Stimulated activated CD8-positive, alpha-beta memory T cell treated with anti-CD3 and anti-CD28 coated beads, Interleukin-15, amount 100 ng/mL, for 24 hours (primary cell): Measurements from ENCODE around the gene MGAM2.

Experiments used
- DNase-seq: peaks from one replicate; pipeline ENCODE4 v3.0.0-alpha.2; 2020; ENCODE audit warnings: low read depth

MGAM2 gene

GRCh38 chr7:142177869-142178268, 66.4 kb downstream of the MGAM2 start:
- no peak for DNase-seq

GRCh38 chr7:142180426-142180825, 68.9 kb downstream of the MGAM2 start:
- DNase-seq: no peak

GRCh38 chr7:142181211-142181610, 69.7 kb downstream of the MGAM2 start:
- DNase-seq: no peak

- no peak for DNase-seq
These were observed 70.4 kb downstream of the MGAM2 start for GRCh38 chr7:142181966-142182365.

GRCh38 chr7:142185069-142185468, 73.6 kb downstream of the MGAM2 start:
- DNase-seq: no peak

GRCh38 chr7:142185801-142186200, 74.3 kb downstream of the MGAM2 start:
- no peak for DNase-seq

GRCh38 chr7:142188154-142188553, 76.6 kb downstream of the MGAM2 start:
- no peak for DNase-seq

GRCh38 chr7:142188846-142189245, 77.3 kb downstream of the MGAM2 start:
- DNase-seq: no peak

- no peak for DNase-seq
These were observed 82.7 kb downstream of the MGAM2 start for GRCh38 chr7:142194201-142194600.

- DNase-seq: no peak
These were observed 84.7 kb downstream of the MGAM2 start for GRCh38 chr7:142196066-142196840.

- DNase-seq: no peak
These were observed 88.7 kb downstream of the MGAM2 start for GRCh38 chr7:142200206-142200605.

GRCh38 chr7:142228537-142229104, 117.1 kb downstream of the MGAM2 start:
- no peak for DNase-seq

GRCh38 chr7:142231716-142232115, 120.2 kb downstream of the MGAM2 start:
- DNase-seq: no peak

GRCh38 chr7:142240546-142240945, 129.0 kb downstream of the MGAM2 start:
- no peak for DNase-seq

- DNase-seq: no peak
These were observed 132.3 kb downstream of the MGAM2 start for GRCh38 chr7:142243823-142244222.

GRCh38 chr7:142248166-142249160, 136.9 kb downstream of the MGAM2 start:
- no peak for DNase-seq

- DNase-seq: no peak
These were observed 138.4 kb downstream of the MGAM2 start for GRCh38 chr7:142249918-142250317.

- no peak for DNase-seq
These were observed 139.2 kb downstream of the MGAM2 start for GRCh38 chr7:142250705-142251104.

GRCh38 chr7:142257958-142258357, 146.4 kb downstream of the MGAM2 start, which contains the start of gene PRSS58:
Gene PRSS58, minus strand, starts transcription at chr7:142258058. Its CDS starts 351 bp downstream, at chr7:142257707.
- no peak for DNase-seq

- DNase-seq: no peak
These were observed 152.3 kb downstream of the MGAM2 start for GRCh38 chr7:142263598-142264380.
